ENCODE measurements around the gene OR2H1. TPM values are rescaled to one million over a fixed set of nuclear protein-coding genes. Genes with fewer than 3 reads are reported as not detected.

OR2H1 gene
- polyA plus RNA-seq, 1 donor from 2014 or later: not detected

DNA sequence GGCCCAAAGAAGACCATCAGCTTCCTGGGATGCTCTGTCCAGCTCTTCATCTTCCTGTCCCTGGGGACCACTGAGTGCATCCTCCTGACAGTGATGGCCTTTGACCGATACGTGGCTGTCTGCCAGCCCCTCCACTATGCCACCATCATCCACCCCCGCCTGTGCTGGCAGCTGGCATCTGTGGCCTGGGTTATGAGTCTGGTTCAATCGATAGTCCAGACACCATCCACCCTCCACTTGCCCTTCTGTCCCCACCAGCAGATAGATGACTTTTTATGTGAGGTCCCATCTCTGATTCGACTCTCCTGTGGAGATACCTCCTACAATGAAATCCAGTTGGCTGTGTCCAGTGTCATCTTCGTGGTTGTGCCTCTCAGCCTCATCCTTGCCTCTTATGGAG, 5.1 kb downstream of the OR2H1 start:
- Histone ChIP-seq H3K9ac (ENCODE audit: low read length) (no peak overlapping the region), H3K4me2 (ENCODE audit: low read length) (no peak overlapping the region)

DNA sequence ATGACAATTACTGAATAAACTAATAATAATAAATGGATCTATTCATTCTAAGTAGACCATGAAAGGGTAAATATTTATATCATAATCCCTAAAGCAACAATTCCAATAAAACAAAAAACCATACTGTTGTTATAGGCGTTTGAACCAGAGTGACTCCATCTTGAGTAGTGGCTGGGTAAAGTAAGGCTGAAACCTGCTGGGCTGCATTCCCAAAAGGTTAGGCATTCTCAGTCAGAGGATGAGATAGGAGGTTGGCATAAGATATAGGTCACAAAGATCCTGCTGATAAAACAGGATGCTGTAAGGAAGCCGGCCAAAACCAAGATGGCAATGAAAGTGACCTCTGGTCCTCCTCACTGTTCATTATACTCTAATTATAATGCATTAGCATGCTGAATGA, 8.3 kb downstream of the OR2H1 start:
- Histone ChIP-seq H3K27ac (ENCODE audit: low read length) (no peak overlapping the region), H3F3A (ENCODE audit: insufficient read depth, low read length, poor library complexity, severe bottlenecking) (no peaks in the 10 kb centered on the region), H3K79me2 (replicated peaks; ENCODE audit: insufficient read depth, low read length) (no peaks in the 10 kb centered on the region), H3K9me3 (ENCODE audit: low read length) (no peaks in the 10 kb centered on the region), H3K36me3 (ENCODE audit: insufficient read depth, low read length) (no peaks in the 10 kb centered on the region), H2AFZ (ENCODE audit: low read depth, low read length) (no peak overlapping the region), H3K9me2 (ENCODE audit: insufficient read depth, low read length) (no peaks in the 10 kb centered on the region), H3K27me3 (ENCODE audit: insufficient read depth, low read depth, low read length) (no peaks in the 10 kb centered on the region), H4K20me1 (ENCODE audit: insufficient read depth) (no peaks in the 10 kb centered on the region), H3K9ac (ENCODE audit: low read length) (no peak overlapping the region), H3K4me2 (ENCODE audit: low read length) (no peak overlapping the region), H3K4me3 (ENCODE audit: low read length) (no peak overlapping the region)
- TF ChIP-seq POLR2AphosphoS5 (IDR thresholded peaks at IDR 0.05) (no peak), TAF1 (IDR thresholded peaks at IDR 0.05; ENCODE audit: low read depth) (no peak), RAD21 (conservative IDR thresholded peaks at IDR 0.05) (no peak), SMC3 (conservative IDR thresholded peaks at IDR 0.05; ENCODE audit: poor library complexity) (no peak), MXI1 (conservative IDR thresholded peaks at IDR 0.05; ENCODE audit: poor library complexity, severe bottlenecking) (no peak), EZH2 (IDR thresholded peaks at IDR 0.05; ENCODE audit: borderline replicate concordance, insufficient read depth, low read length, poor library complexity, severe bottlenecking) (no peak), EP300 (conservative IDR thresholded peaks at IDR 0.05; ENCODE audit: poor library complexity, severe bottlenecking) (no peak)
- TF ChIP-seq, protein P1, sequence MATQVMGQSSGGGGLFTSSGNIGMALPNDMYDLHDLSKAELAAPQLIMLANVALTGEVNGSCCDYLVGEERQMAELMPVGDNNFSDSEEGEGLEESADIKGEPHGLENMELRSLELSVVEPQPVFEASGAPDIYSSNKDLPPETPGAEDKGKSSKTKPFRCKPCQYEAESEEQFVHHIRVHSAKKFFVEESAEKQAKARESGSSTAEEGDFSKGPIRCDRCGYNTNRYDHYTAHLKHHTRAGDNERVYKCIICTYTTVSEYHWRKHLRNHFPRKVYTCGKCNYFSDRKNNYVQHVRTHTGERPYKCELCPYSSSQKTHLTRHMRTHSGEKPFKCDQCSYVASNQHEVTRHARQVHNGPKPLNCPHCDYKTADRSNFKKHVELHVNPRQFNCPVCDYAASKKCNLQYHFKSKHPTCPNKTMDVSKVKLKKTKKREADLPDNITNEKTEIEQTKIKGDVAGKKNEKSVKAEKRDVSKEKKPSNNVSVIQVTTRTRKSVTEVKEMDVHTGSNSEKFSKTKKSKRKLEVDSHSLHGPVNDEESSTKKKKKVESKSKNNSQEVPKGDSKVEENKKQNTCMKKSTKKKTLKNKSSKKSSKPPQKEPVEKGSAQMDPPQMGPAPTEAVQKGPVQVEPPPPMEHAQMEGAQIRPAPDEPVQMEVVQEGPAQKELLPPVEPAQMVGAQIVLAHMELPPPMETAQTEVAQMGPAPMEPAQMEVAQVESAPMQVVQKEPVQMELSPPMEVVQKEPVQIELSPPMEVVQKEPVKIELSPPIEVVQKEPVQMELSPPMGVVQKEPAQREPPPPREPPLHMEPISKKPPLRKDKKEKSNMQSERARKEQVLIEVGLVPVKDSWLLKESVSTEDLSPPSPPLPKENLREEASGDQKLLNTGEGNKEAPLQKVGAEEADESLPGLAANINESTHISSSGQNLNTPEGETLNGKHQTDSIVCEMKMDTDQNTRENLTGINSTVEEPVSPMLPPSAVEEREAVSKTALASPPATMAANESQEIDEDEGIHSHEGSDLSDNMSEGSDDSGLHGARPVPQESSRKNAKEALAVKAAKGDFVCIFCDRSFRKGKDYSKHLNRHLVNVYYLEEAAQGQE (IDR thresholded peaks at IDR 0.05; ENCODE audit: borderline replicate concordance): no peak
- TF ChIP-seq, protein P2, sequence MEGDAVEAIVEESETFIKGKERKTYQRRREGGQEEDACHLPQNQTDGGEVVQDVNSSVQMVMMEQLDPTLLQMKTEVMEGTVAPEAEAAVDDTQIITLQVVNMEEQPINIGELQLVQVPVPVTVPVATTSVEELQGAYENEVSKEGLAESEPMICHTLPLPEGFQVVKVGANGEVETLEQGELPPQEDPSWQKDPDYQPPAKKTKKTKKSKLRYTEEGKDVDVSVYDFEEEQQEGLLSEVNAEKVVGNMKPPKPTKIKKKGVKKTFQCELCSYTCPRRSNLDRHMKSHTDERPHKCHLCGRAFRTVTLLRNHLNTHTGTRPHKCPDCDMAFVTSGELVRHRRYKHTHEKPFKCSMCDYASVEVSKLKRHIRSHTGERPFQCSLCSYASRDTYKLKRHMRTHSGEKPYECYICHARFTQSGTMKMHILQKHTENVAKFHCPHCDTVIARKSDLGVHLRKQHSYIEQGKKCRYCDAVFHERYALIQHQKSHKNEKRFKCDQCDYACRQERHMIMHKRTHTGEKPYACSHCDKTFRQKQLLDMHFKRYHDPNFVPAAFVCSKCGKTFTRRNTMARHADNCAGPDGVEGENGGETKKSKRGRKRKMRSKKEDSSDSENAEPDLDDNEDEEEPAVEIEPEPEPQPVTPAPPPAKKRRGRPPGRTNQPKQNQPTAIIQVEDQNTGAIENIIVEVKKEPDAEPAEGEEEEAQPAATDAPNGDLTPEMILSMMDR (IDR thresholded peaks at IDR 0.05; ENCODE audit: poor library complexity, severe bottlenecking): no peak

More for the DNA sequence above, 5.1 kb downstream of the OR2H1 start:
- Histone ChIP-seq H3K4me3 (ENCODE audit: low read length) (no peak overlapping the region), H3K9me2 (ENCODE audit: insufficient read depth, low read length) (no peaks in the 10 kb centered on the region), H3F3A (ENCODE audit: insufficient read depth, low read length, poor library complexity, severe bottlenecking) (no peaks in the 10 kb centered on the region), H4K20me1 (ENCODE audit: insufficient read depth) (no peaks in the 10 kb centered on the region), H2AFZ (ENCODE audit: low read depth, low read length) (no peak overlapping the region), H3K36me3 (ENCODE audit: insufficient read depth, low read length) (no peaks in the 10 kb centered on the region), H3K27me3 (ENCODE audit: insufficient read depth, low read depth, low read length) (no peaks in the 10 kb centered on the region), H3K9me3 (ENCODE audit: low read length) (no peaks in the 10 kb centered on the region), H3K27ac (ENCODE audit: low read length) (no peak overlapping the region), H3K79me2 (replicated peaks; ENCODE audit: insufficient read depth, low read length) (no peaks in the 10 kb centered on the region)
- no peak for TF ChIP-seq MXI1 (conservative IDR thresholded peaks at IDR 0.05; ENCODE audit: poor library complexity, severe bottlenecking)
- TF ChIP-seq TAF1 (IDR thresholded peaks at IDR 0.05; ENCODE audit: low read depth): no peak
- TF ChIP-seq, protein P1 (IDR thresholded peaks at IDR 0.05; ENCODE audit: borderline replicate concordance): no peak
- TF ChIP-seq RAD21 (conservative IDR thresholded peaks at IDR 0.05): no peak
- TF ChIP-seq, protein P2 (IDR thresholded peaks at IDR 0.05; ENCODE audit: poor library complexity, severe bottlenecking): no peak
- no peak for TF ChIP-seq EP300 (conservative IDR thresholded peaks at IDR 0.05; ENCODE audit: poor library complexity, severe bottlenecking)
- TF ChIP-seq SMC3 (conservative IDR thresholded peaks at IDR 0.05; ENCODE audit: poor library complexity): no peak
- no peak for TF ChIP-seq POLR2AphosphoS5 (IDR thresholded peaks at IDR 0.05)
- TF ChIP-seq EZH2 (IDR thresholded peaks at IDR 0.05; ENCODE audit: borderline replicate concordance, insufficient read depth, low read length, poor library complexity, severe bottlenecking): no peak
